ENCODE measurements around the gene PKHD1.

PKHD1 gene

GRCh38 chr6:51584163-51584562 lies 503.2 kb downstream of the PKHD1 start:
- DNase-seq: no peak

GRCh38 chr6:51578994-51579393 lies 508.4 kb downstream of the PKHD1 start:
- DNase-seq: no peak

GRCh38 chr6:51578362-51578761 lies 509.1 kb downstream of the PKHD1 start:
- DNase-seq: no peak

- no peak for DNase-seq
Observed at GRCh38 chr6:51574040-51574439, 513.4 kb downstream of the PKHD1 start.

DNA sequence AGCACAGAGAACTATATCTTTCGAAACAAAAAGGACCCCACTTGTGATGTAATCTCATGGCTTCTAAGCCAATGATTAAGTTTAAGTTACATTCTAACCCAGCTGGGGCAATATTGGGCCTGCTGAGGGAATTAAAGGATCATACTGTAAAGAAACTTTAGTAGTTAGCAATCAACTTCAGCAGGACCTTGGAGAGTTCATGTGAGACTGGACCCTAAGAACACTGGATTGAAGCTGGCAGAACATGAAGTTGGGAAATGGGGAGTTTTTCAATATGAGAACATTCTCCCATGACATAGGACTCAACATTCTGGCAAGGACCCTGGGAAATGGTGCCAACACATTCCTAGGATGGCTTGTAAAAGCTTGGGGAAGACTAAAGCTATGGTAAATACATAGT lies 516.2 kb downstream of the PKHD1 start:
- DNase-seq: no peak

GRCh38 chr6:51570168-51570921 lies 517.1 kb downstream of the PKHD1 start:
- DNase-seq: no peak

GRCh38 chr6:51569594-51569993 lies 517.8 kb downstream of the PKHD1 start:
- no peak for DNase-seq

- DNase-seq: no peak
Observed at GRCh38 chr6:51568771-51569170, 518.6 kb downstream of the PKHD1 start.

DNA sequence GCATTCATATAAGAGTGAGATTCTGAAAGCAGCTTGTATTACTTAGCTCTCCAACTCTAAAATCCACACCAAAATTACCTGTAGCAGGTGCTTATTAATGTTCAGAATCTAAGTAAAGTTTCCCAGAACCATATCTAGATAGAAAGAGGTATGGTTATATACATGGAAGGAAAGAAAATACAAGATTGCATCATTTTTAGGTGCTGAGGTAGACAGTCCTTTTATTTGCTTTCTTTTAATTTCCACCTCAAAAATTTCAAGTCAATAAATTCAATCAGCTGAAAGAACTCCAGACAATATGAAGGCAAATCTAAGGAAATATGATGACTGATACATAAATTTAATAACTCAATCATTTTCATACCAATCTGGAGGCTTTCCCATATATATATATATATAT lies 521.9 kb downstream of the PKHD1 start:
- DNase-seq: no peak
